Measurements from ENCODE around the gene LGALS9C.
"Not testable (repeated sequence)": the region's sequence is repeated elsewhere in the genome, so short reads cannot be mapped to it uniquely, and the experiment has no call there.

The LGALS9C gene

GRCh38 chr17:18542907-18543306 lies 66.3 kb downstream of the LGALS9C start:
- H3K4me1 ChIP-seq (ENCODE audit: insufficient read depth, poor library complexity, severe bottlenecking); H3K36me3 ChIP-seq (ENCODE audit: low read depth); DNase-seq (ENCODE audit: low spot score); H3K27ac ChIP-seq (ENCODE audit: poor library complexity, severe bottlenecking); H3K9me3 ChIP-seq (ENCODE audit: severe bottlenecking); H3K27me3 ChIP-seq (ENCODE audit: insufficient read depth, poor library complexity, severe bottlenecking); H3K4me3 ChIP-seq (ENCODE audit: severe bottlenecking): not testable (repeated sequence)
- 0 out of 3 replicates have a peak, but pooled peaks have one; percentile 10 for ATAC-seq (ENCODE audit: low read depth)
